GM19193 (cell line): Measurements from ENCODE around the gene DYNC2H1.

Source experiments
- POLR2A ChIP-seq: IDR thresholded peaks from 4 replicates; pipeline ENCODE4 v1.6.1; 2011; ENCODE audit not compliant: insufficient read depth, insufficient read length; ENCODE audit errors: extremely low read depth

Gene DYNC2H1

DNA sequence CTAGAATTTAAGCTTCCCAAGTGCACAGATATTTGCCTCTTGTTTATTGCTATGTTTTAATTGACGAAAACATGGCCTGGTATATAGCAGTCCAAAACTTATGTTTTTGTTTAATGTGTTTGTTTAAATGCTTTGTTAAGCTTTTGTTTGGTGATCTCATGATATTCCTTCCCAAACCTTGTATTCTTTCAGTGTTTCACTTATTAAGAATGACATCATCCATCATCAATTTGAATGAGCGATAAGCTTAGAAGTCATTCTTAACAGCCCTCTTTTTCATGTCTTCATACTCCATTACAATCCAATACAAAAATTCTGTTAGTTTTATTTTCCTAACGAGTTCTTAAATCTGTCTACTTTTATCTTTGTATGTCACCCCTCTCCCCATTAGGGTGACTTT is 206.0 kb downstream of the DYNC2H1 start:
- TF ChIP-seq POLR2A: no peak

DNA sequence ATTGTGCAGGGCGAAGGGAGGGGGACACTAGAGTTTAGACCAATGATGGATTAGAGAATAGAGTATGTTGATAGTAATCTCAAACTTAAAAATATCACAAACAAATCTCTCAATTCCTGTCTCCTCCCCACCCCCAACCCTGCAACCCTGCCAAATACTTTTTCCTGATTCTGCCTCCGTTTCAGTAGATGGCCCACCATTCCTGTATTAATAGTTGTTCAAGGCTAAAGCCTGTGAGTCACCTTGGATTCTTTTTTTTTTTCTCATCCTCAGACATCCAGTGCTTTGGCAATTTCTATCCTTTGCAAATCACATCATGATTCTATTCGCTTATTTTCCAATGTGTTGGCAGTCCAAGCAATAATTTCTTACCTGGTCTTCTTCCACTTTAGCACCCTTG is 207.9 kb downstream of the DYNC2H1 start:
- no peak for TF ChIP-seq POLR2A

- no peak for TF ChIP-seq POLR2A
Measured at GRCh38 chr11:103322821-103323220, 213.6 kb downstream of the DYNC2H1 start.

DNA sequence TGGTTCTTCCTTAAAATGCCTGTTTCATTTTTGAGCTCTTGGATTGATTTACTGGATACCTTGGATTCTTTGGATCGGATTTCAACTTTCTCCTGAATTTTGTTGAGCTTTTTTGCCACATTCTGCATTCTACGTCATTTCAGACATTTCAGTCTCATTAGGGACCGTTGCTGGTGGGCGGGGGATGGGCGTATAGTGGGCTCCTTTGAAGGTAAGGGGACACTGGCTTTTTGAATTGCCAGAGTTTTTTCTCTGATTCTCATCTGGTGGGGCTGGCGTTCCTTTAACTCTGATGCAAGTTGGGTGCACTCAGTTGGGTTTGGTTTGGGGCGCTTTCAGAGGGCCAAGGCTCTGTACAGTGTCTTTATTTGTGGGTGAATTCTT is 216.5 kb downstream of the DYNC2H1 start:
- no peak for TF ChIP-seq POLR2A

- no peak for TF ChIP-seq POLR2A
Measured at GRCh38 chr11:103326070-103326794, 217.0 kb downstream of the DYNC2H1 start.

- no peak for TF ChIP-seq POLR2A
Measured at GRCh38 chr11:103327721-103328120, 218.5 kb downstream of the DYNC2H1 start.

- TF ChIP-seq POLR2A: no peak
Measured at GRCh38 chr11:103332409-103332808, 223.2 kb downstream of the DYNC2H1 start.

GRCh38 chr11:103338621-103339484 is 229.6 kb downstream of the DYNC2H1 start:
- TF ChIP-seq POLR2A: no peak

- TF ChIP-seq POLR2A: no peak
Measured at GRCh38 chr11:103339485-103339857, 230.2 kb downstream of the DYNC2H1 start.

GRCh38 chr11:103340956-103341355 is 231.7 kb downstream of the DYNC2H1 start:
- TF ChIP-seq POLR2A: no peak

DNA sequence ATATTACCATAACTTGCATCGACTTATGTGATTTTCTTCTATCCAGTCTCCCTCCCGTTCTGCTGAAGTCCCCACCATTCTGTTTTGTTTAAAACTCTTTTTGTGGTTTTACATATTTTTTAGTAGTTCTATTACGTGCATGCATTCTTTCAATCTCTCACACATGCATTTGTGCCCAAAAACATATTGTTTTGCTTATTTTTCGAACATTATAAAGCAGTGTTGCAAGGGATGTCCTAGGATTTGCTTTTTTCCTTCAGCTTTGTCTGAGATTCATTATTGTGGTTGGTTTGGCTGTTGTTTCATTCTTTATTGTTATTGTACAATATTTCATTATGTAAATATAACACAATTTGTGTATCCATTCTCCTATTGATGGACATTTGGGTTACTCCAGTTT is 235.7 kb downstream of the DYNC2H1 start:
- TF ChIP-seq POLR2A: no peak

- no peak for TF ChIP-seq POLR2A
Measured at GRCh38 chr11:103349595-103349994, 240.4 kb downstream of the DYNC2H1 start.

- no peak for TF ChIP-seq POLR2A
Measured at GRCh38 chr11:103354656-103355055, 245.4 kb downstream of the DYNC2H1 start.

- no peak for TF ChIP-seq POLR2A
Measured at GRCh38 chr11:103358251-103358650, 249.0 kb downstream of the DYNC2H1 start.

- TF ChIP-seq POLR2A: no peak
Measured at GRCh38 chr11:103359216-103359615, 250.0 kb downstream of the DYNC2H1 start.

- TF ChIP-seq POLR2A: no peak
Measured at GRCh38 chr11:103364687-103365086, 255.5 kb downstream of the DYNC2H1 start.

GRCh38 chr11:103367650-103368049 is 258.4 kb downstream of the DYNC2H1 start:
- TF ChIP-seq POLR2A: no peak

DNA sequence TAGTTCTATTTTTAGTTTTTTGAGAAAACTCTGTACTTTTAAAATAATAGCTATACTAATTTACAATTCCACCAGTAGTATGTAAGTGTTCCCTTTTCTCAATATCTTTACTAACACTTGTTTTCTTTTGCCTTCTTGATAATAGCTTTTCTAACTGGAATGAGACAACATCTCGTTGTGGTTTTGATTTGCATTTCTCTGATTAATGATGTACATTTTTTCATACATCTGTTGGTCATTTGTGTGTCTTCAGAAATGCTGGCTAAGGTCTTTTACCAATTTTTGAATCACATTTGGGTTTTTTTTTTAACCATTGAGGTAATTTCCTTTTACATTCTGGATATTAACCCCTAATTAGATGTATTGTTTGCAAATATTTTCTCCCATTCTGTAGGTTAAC is 258.9 kb downstream of the DYNC2H1 start:
- no peak for TF ChIP-seq POLR2A
